HEK293 (cell line): ENCODE results near the gene THAP3.

Experiments used
- BCL11B ChIP-seq: fragments of 450-650 bp; formaldehyde crosslinking; IDR thresholded peaks from 2 replicates; pipeline ENCODE4 v1.5.1; 2016; ENCODE audit warnings: low read depth, missing biosample characterization, missing genetic modification characterization
- EGR2 ChIP-seq: fragments of 450-650 bp; formaldehyde crosslinking; IDR thresholded peaks from 2 replicates; pipeline ENCODE4 v1.5.1; 2016; ENCODE audit warnings: low read depth, missing biosample characterization, missing genetic modification characterization
- INSM2 ChIP-seq: fragments of 450-650 bp; formaldehyde crosslinking; IDR thresholded peaks from 2 replicates; pipeline ENCODE4 v1.5.1; 2016; ENCODE audit warnings: missing biosample characterization, missing genetic modification characterization
- KLF10 ChIP-seq: fragments of 450-650 bp; IDR thresholded peaks from 2 replicates; pipeline ENCODE4 v1.5.1; 2018; ENCODE audit warnings: missing biosample characterization, mild to moderate bottlenecking, missing genetic modification characterization
- OSR2 ChIP-seq: fragments of 450-650 bp; formaldehyde crosslinking; IDR thresholded peaks from 2 replicates; pipeline ENCODE4 v1.5.1; 2016; ENCODE audit warnings: missing biosample characterization, missing genetic modification characterization
- OVOL3 ChIP-seq: fragments of 450-650 bp; formaldehyde crosslinking; IDR thresholded peaks from 2 replicates; pipeline ENCODE4 v1.5.1; 2016; ENCODE audit warnings: missing biosample characterization, missing genetic modification characterization
- PRDM4 ChIP-seq: fragments of 450-650 bp; formaldehyde crosslinking; IDR thresholded peaks from 2 replicates; pipeline ENCODE4 v1.5.1; 2017; ENCODE audit warnings: missing biosample characterization, missing genetic modification characterization
- SCRT1 ChIP-seq: fragments of 450-650 bp; formaldehyde crosslinking; IDR thresholded peaks from 2 replicates; pipeline ENCODE4 v1.5.1; 2016; ENCODE audit warnings: missing biosample characterization, missing genetic modification characterization, borderline replicate concordance
- TRIM28 ChIP-seq: IDR thresholded peaks from 2 replicates; pipeline ENCODE4 v1.6.1; 2011; ENCODE audit warnings: low read length, control low read depth, borderline replicate concordance
- ZBTB20 ChIP-seq: fragments of 450-650 bp; formaldehyde crosslinking; IDR thresholded peaks from 2 replicates; pipeline ENCODE4 v1.5.1; 2016; ENCODE audit warnings: missing biosample characterization, missing genetic modification characterization
- ZBTB26 ChIP-seq: fragments of 450-650 bp; formaldehyde crosslinking; optimal IDR thresholded peaks from 2 replicates; pipeline ENCODE3; 2016; ENCODE audit warnings: missing biosample characterization, mild to moderate bottlenecking, missing genetic modification characterization
- ZNF114 ChIP-seq: fragments of 450-650 bp; formaldehyde crosslinking; IDR thresholded peaks from 2 replicates; pipeline ENCODE4 v1.5.0; 2017; ENCODE audit warnings: missing biosample characterization, missing genetic modification characterization
- ZNF184 ChIP-seq: fragments of 450-650 bp; IDR thresholded peaks from 2 replicates; pipeline ENCODE4 v1.5.1; 2018; ENCODE audit warnings: missing biosample characterization, mild to moderate bottlenecking, missing genetic modification characterization
- ZNF19 ChIP-seq: fragments of 450-650 bp; formaldehyde crosslinking; IDR thresholded peaks from 2 replicates; pipeline ENCODE4; 2016; ENCODE audit warnings: missing biosample characterization, missing genetic modification characterization, low read depth
- ZNF2 ChIP-seq: fragments of 450-650 bp; formaldehyde crosslinking; IDR thresholded peaks from 2 replicates; pipeline ENCODE4 v1.5.1; 2016; ENCODE audit warnings: missing biosample characterization, missing genetic modification characterization
- ZNF214 ChIP-seq: fragments of 450-650 bp; formaldehyde crosslinking; IDR thresholded peaks from 2 replicates; pipeline ENCODE4 v1.5.1; 2017; ENCODE audit warnings: missing biosample characterization, mild to moderate bottlenecking, missing genetic modification characterization, borderline replicate concordance
- ZNF24 ChIP-seq: fragments of 450-650 bp; formaldehyde crosslinking; IDR thresholded peaks from 2 replicates; pipeline ENCODE4 v1.5.1; 2016; ENCODE audit warnings: missing biosample characterization, missing genetic modification characterization
- ZNF274 ChIP-seq, 2 experiments: fragments of 200-500 bp in 1 of 2; fragments of 450-650 bp in 1 of 2; sonication (Bioruptor generic) in 1 of 2; formaldehyde crosslinking in 1 of 2; IDR thresholded peaks; 2 replicates each; pipeline versions ENCODE4 v1.5.1 to v1.6.1; 2014 to 2016; ENCODE audit warnings: borderline replicate concordance in 1 of 2, inconsistent platforms in 1 of 2, low read length in 1 of 2, missing biosample characterization in 1 of 2, missing genetic modification characterization in 1 of 2
- ZNF335 ChIP-seq: fragments of 450-650 bp; formaldehyde crosslinking; conservative IDR thresholded peaks from 2 replicates; pipeline ENCODE4 v1.5.1; 2016; ENCODE audit warnings: missing biosample characterization, missing genetic modification characterization
- ZNF416 ChIP-seq: fragments of 450-650 bp; formaldehyde crosslinking; IDR thresholded peaks from 2 replicates; pipeline ENCODE4 v1.5.1; 2016; ENCODE audit warnings: missing biosample characterization, missing genetic modification characterization
- ZNF48 ChIP-seq: fragments of 450-650 bp; formaldehyde crosslinking; IDR thresholded peaks from 2 replicates; pipeline ENCODE4 v1.5.1; 2016; ENCODE audit warnings: missing biosample characterization, missing genetic modification characterization
- ZNF501 ChIP-seq: fragments of 450-650 bp; formaldehyde crosslinking; IDR thresholded peaks from 2 replicates; pipeline ENCODE4 v1.5.1; 2016; ENCODE audit warnings: missing biosample characterization, missing genetic modification characterization
- ZNF514 ChIP-seq: fragments of 450-650 bp; formaldehyde crosslinking; IDR thresholded peaks from 2 replicates; pipeline ENCODE4 v1.5.1; 2016; ENCODE audit warnings: missing biosample characterization, missing genetic modification characterization
- ZNF558 ChIP-seq: fragments of 450-650 bp; formaldehyde crosslinking; IDR thresholded peaks from 2 replicates; pipeline ENCODE4 v1.5.1; 2016; ENCODE audit warnings: missing biosample characterization, missing genetic modification characterization
- ZNF623 ChIP-seq: fragments of 450-650 bp; formaldehyde crosslinking; IDR thresholded peaks from 2 replicates; pipeline ENCODE4 v1.5.1; 2016; ENCODE audit warnings: missing biosample characterization, missing genetic modification characterization
- ZNF629 ChIP-seq: fragments of 450-650 bp; formaldehyde crosslinking; IDR thresholded peaks from 2 replicates; pipeline ENCODE4 v1.5.1; 2017; ENCODE audit warnings: missing biosample characterization, missing genetic modification characterization
- ZNF658 ChIP-seq: fragments of 450-650 bp; formaldehyde crosslinking; IDR thresholded peaks from 2 replicates; pipeline ENCODE4; 2016; ENCODE audit warnings: missing biosample characterization, missing genetic modification characterization
- ZNF776 ChIP-seq: fragments of 450-650 bp; formaldehyde crosslinking; IDR thresholded peaks from 2 replicates; pipeline ENCODE4 v1.5.0; 2017; ENCODE audit warnings: missing biosample characterization, missing genetic modification characterization, borderline replicate concordance
- ZNF792 ChIP-seq: fragments of 450-650 bp; formaldehyde crosslinking; IDR thresholded peaks from 2 replicates; pipeline ENCODE4 v1.5.1; 2016; ENCODE audit warnings: missing biosample characterization, missing genetic modification characterization
- ZNF837 ChIP-seq: fragments of 450-650 bp; formaldehyde crosslinking; IDR thresholded peaks from 2 replicates; pipeline ENCODE4 v1.5.1; 2016; ENCODE audit warnings: missing biosample characterization, missing genetic modification characterization
- TF ChIP-seq, protein P1 (sequence below): fragments of 450-650 bp; formaldehyde crosslinking; IDR thresholded peaks from 2 replicates; pipeline ENCODE4 v1.5.1; 2016; ENCODE audit warnings: missing biosample characterization, missing genetic modification characterization
- TF ChIP-seq, protein P2 (sequence below): fragments of 450-650 bp; formaldehyde crosslinking; IDR thresholded peaks from 2 replicates; pipeline ENCODE4 v1.5.1; 2016; ENCODE audit warnings: missing biosample characterization, missing genetic modification characterization
- TF ChIP-seq, protein P3 (sequence below): fragments of 450-650 bp; formaldehyde crosslinking; IDR thresholded peaks from 2 replicates; pipeline ENCODE4; 2016; ENCODE audit warnings: missing biosample characterization, missing genetic modification characterization

THAP3 gene

DNA sequence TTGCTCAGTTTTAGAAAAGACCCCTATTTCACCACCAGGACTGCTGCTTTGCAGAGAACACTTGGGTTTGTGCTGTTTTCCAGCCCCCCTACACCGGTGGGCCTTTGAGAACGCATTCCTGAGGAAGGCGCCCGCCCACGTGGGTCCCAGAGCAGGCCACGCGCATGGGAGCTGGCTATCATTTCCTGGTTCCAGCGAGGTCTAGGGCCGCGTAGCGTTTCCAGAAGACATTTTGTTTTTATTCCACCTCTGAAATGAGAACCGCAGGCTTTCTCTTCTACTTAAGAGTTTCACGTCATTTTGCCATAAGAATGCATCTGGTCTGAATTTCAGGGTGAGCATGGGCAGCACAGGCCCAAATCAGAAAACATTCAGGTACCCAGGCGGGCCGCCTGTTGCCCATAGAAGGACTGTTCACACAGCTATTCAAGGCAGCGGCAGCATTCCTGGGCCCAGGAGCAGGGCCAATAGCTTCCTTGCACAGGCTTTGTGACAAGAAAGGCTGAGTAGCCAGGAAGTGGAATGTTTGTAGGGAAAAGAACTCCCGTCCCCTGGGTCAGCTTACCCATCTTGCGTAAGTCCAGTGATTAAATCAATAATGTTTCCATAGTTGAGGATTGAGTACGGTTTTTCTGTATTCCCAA is 20.6 kb upstream of the THAP3 start (continued):
- no peak for TF ChIP-seq ZNF19
- TF ChIP-seq OVOL3 (tag by site-specific recombination) = no peak
- TF ChIP-seq ZNF416 = no peak
- no peak for TF ChIP-seq ZNF792
- TF ChIP-seq INSM2 (tag by site-specific recombination) = no peak
- no peak for TF ChIP-seq ZNF114 (tag by site-specific recombination)
- TF ChIP-seq ZBTB20 (tag by site-specific recombination) = peak; percentile 90
- peak; percentile 56; the same call in 1 of the 2 replicates for TF ChIP-seq EGR2
- peak; percentile 29; the same call in 1 of the 2 replicates for TF ChIP-seq ZNF501
- TF ChIP-seq ZNF629 (tag by site-specific recombination) = 0 out of 2 replicates have a peak, but pooled peaks have one; percentile 6
- no peak for TF ChIP-seq ZNF658
- TF ChIP-seq, protein P1, sequence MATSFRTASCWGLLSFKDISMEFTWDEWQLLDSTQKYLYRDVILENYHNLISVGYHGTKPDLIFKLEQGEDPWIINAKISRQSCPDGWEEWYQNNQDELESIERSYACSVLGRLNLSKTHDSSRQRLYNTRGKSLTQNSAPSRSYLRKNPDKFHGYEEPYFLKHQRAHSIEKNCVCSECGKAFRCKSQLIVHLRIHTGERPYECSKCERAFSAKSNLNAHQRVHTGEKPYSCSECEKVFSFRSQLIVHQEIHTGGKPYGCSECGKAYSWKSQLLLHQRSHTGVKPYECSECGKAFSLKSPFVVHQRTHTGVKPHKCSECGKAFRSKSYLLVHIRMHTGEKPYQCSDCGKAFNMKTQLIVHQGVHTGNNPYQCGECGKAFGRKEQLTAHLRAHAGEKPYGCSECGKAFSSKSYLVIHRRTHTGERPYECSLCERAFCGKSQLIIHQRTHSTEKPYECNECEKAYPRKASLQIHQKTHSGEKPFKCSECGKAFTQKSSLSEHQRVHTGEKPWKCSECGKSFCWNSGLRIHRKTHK (tag by site-specific recombination) = no peak
- TF ChIP-seq TRIM28 = no peak
- no peak for TF ChIP-seq ZNF184 (tag by site-specific recombination)
- TF ChIP-seq ZNF48 (tag by site-specific recombination) = no peak
- TF ChIP-seq ZNF623 = no peak
- no peak for TF ChIP-seq ZNF558 (tag by site-specific recombination)
- TF ChIP-seq BCL11B (tag by site-specific recombination) = no peak
- TF ChIP-seq ZNF514 (tag by site-specific recombination) = no peak
- no peak for TF ChIP-seq OSR2 (tag by site-specific recombination)
- TF ChIP-seq ZNF776 (tag by site-specific recombination) = no peak
- TF ChIP-seq ZNF335 (tag by site-specific recombination) = peak; percentile 72
- peak; percentile 17 for TF ChIP-seq ZBTB26 (tag by site-specific recombination)
- TF ChIP-seq, protein P2, sequence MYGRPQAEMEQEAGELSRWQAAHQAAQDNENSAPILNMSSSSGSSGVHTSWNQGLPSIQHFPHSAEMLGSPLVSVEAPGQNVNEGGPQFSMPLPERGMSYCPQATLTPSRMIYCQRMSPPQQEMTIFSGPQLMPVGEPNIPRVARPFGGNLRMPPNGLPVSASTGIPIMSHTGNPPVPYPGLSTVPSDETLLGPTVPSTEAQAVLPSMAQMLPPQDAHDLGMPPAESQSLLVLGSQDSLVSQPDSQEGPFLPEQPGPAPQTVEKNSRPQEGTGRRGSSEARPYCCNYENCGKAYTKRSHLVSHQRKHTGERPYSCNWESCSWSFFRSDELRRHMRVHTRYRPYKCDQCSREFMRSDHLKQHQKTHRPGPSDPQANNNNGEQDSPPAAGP (tag by site-specific recombination) = no peak
- TF ChIP-seq, protein P3, sequence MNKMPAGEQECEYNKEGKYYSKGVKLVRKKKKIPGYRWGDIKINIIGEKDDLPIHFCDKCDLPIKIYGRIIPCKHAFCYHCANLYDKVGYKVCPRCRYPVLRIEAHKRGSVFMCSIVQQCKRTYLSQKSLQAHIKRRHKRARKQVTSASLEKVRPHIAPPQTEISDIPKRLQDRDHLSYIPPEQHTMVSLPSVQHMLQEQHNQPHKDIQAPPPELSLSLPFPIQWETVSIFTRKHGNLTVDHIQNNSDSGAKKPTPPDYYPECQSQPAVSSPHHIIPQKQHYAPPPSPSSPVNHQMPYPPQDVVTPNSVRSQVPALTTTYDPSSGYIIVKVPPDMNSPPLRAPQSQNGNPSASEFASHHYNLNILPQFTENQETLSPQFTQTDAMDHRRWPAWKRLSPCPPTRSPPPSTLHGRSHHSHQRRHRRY (tag by site-specific recombination) = no peak
- no peak for TF ChIP-seq ZNF214 (tag by site-specific recombination)
- no peak for TF ChIP-seq ZNF2 (tag by site-specific recombination)
- no peak for TF ChIP-seq PRDM4 (tag by site-specific recombination)
- no peak for TF ChIP-seq KLF10
- peak; percentile 50; the same call in 1 of the 2 replicates for TF ChIP-seq SCRT1 (tag by site-specific recombination)
- TF ChIP-seq ZNF274 (IDR thresholded peaks at IDR 0.05; ENCODE audit: low read length) = no peak
- TF ChIP-seq ZNF274 (tag by site-specific recombination; IDR thresholded peaks at IDR 0.05; ENCODE audit: borderline replicate concordance) = no peak
- TF ChIP-seq ZNF24 = no peak
- TF ChIP-seq ZNF837 (tag by site-specific recombination) = no peak
